ENCODE measurements around the gene PLXNB2.
A peak's percentile ranks its signal among the peaks of the same experiment; 100 is the strongest.

Gene PLXNB2

DNA sequence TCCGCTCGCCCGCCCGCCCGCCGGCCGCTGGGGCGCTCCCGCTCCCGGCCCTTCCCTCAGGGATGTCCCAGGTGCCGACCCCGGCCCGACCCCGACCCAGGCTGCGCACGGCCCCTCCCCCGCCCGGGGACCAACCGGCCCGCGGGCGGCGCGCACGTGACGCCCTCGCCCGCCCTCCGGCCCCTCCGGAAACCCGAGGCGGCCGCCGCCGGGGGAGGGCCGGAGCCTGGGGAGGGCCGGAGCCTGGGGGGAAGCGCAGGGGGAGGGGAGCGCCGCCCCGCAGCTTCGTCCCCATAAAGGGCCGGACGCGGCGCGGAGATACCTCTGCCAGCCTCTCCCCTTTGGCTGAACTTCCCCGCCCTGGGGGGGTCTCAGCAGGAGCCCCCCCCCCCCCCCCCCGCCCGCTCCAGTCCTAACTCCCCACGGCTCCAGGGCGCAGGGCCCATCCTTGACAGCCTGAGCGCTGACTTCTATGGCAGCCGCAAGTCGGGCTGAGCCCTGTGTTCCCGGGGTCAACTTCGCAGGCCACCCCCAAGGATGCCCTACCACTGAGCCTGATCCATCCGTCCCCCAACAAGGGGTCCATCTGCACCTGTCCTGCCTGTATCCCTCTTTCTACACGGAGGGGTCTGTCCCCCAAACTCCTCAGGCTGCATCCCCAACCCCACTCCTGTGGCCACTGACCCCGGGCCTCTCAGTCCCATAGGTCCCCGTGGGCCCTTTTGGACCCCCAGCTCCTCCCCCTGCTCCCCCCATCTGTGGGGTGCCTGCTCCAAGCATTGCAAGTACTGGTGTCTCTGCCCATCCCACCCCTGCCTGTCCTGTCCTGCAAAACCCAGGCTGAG is 45.6 kb downstream of the PLXNB2 start, which contains the start of gene MAPK12:
Gene MAPK12 (minus strand): TSS at position 69 of the 845 bp plus-strand sequence. CDS start 174 bp downstream, outside the sequence.
- no peak for DNase-seq

DNA sequence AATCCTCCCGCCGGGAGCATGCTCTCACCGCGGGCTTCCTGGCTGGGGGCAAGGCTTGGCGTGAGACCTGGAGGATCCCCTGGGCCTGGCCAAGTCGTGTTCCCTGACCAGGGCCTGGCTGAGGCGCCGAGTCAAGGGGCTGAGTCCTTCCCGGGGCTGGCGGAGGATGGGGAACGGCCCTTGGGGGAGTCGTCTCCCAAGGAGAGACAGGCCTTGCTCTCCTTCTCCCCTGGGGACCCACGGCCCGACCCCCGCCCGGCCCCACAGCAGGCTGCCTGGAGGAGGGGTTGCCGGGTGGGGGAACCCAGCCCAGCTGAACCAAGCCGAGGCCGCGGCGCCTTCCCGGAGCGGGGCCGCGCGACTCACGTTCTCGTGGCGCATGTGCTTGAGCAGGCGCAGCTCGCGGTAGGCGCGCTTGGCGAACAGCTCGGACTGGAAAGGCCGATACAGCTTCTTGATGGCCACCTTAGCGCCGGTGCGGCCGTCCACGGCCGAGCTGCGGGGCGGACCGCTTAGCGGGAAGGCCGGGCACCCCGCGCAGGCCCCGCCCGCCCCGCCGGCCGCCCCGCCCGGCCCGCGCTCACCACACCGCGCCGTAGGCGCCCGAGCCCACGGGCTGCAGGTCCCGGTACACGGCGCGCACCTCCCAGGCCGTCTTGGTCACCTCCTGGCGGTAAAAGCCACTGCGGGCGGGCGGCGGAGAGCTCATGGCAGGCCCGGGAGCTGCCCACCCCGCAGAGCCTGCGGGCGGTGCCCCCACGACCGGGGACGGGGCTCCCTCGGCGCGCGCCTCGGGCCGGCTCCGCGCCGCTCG is 46.4 kb downstream of the PLXNB2 start:
- peak; percentile 19 for DNase-seq

DNA sequence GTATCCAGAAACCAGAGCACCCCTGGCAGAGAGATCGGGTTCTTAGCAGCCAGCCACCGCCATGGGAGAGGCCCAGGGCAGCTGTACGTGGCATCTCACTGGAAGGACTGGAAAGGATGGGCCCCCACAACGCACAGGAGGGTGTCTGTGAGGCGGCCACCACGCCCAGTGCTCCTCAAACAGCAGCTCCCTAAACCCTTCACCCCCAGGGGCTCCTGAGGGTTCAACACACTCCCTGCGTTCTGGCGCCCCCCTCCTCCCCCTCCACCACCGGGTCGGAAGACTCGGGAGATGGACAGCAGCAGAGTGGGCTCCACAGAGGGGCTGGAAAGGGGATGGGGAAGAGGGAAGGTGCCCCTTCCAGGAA is 47.0 kb downstream of the PLXNB2 start:
- DNase-seq: no peak

DNA sequence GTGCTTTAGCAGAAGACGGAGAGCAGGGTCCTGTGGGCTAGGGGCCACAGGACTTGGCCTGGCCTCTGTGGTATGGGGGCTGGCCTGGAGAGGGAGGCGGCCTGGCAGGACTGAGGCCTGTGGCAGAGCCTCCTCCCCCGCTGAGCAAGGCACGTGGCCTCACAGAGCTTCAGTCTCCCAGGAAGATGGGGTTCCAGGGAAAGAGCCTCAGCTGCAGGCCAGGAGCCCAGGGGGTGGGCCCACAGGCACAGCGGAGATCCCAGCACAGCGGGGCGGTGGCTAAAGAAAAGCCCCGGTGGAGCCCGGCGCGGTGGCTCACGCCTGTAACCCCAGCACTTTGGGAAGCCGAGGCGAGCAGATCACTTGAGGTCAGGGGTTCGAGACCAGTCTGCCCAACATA is 48.1 kb downstream of the PLXNB2 start:
- DNase-seq: no peak

DNA sequence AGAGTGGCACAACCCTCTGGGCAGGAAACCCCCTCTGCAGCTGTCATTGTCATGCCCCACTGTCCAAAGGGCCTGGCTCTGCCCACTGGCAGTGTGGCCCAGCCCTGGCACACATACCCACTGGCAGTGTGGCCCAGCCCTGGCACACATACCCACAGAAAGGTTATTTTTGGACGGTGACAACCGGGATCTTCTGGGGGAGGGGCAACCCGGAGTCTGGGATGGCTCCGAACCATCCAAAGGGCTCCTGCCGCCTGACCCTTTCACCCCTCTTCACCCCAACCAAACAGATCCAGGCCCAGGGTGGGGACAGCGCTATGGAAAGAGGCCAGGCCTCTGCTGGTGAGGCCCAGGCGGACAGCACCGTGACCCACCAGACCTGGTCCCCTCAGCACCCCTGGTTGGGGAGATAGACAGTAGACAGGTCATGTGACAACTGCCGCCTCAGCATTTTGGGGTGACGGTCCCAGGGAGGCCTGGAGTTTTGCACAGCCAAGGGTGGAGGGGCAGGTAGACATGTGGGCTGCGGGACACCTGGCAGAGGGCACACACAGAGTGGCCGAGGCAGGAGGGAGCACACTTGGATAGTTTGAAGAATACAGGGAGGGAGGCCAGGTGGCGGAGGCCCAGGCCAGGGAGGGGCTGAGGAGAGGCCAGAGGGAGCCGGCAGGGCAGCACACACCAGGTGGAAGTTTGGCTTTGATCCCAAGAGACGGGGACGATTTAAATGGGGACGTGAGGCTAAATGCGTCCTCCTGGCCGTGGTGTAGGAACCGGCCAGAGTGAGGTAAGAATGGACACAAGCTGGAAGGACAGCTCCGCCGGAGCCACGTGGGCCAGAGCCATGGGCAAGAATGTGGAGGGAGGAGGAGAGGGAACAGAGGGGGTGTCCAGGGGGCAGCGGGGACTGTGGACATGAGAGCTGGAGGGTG is 48.8 kb downstream of the PLXNB2 start:
- no peak for DNase-seq

DNA sequence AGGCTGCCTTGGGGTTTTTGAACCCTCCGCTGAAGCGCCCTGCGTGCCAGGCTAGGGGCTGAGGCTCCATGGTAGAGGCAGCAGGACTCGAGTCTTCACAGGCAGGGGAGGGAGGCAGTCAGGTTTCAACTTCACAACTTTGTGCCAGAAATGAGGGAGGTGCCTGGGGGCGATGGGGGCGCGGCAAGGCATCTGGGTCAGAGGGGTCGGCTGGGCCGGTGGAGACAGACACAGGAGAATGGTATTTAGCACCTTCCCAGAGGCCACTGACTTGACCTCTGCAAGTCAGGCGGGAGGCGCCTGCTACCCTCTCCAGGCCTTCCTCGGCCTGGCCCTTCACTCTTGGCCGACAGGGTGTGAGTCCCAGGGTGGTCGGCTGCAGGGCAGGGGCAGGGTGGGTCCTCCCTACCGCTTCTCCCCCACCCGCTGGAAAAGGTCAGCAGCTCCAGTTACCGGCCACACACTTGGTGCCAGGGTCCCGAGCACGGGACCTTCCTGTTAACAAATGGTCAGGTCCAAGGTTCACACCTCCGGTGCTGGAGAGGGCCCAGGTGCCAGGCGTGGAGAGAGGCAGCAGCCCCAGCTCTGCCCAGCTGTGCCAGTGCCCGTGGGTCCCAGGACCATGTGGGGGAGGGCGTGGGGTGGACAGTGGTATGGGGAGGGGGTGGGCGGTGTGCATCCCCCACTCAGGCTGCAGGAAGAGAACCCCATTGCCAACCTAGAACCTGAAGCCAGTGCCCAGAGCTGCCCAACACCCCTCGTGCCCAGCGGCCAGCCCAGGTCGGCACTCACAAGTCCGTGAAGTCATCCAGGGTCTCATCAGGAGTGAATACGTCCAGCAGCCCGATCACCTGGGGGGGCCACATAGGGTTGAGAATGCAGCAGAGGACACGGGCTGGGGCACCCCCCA is 49.7 kb downstream of the PLXNB2 start:
- no peak for DNase-seq

DNA sequence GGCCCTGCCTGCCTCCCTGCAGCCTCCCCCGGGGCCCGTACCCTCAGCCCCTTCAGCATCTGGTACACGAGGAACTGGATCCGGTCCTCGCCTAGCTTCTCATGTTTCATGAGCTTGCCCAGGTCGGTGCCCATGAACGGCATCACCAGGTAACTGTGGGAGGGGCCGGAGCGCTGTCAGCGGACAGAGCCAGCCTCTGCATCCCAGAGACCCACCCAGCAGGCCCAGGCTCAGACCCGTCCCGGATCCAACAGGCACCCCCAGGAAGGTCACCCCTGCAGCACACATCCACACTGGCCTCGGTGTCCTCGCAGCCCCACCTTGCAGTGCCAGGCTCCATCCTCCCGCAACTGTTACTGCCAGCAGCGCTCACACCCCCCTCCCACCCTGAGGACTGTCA is 50.4 kb downstream of the PLXNB2 start:
- no peak for DNase-seq

DNA sequence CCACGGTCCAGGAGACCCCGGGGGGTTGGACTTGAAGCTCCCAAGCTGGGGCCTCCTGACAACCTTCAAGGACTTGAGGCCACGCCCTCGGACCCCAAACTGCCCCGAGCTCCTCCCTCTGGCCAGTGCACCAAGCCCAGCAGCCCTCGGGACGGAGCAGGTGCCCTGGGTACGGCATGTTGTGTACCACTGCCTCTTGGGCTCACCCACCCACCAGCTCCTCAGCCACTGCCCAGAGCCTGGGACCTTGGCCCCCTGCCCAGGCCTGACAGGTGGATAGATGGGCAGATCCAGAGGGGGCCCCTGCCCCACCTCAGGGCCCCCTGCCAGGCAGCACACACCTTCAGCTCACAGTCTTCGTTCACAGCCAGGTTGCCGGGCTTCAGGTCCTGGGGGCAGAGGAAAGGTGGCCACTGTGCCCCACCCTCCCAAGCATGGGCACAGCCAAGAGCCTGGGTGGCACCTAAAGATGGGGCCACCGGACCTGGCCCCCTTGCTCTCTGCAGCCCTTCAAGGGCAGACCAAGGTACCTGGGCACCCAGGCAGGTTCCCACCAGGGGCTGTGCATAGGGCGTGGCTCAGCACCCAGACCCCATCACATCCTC is 51.1 kb downstream of the PLXNB2 start:
- DNase-seq: no peak

DNA sequence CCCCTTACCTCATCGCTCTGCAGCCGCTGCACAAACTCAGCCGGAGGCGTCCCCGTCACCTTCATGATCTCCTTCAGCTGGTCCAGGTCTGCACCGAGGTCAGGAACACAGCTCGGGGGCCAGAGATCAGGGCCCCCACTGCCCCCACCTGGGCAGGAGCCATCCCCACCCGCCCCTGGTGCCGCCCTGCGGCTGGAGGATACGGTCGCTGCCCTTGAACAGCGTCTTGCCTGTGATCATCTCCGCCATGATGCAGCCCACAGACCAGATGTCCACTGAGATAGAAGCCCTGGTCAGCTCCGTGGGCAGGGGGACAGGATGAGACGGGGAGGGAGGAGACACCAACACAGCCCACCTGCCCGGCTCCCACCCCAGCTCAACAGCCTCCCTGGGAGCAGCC is 51.8 kb downstream of the PLXNB2 start:
- no peak for DNase-seq

DNA sequence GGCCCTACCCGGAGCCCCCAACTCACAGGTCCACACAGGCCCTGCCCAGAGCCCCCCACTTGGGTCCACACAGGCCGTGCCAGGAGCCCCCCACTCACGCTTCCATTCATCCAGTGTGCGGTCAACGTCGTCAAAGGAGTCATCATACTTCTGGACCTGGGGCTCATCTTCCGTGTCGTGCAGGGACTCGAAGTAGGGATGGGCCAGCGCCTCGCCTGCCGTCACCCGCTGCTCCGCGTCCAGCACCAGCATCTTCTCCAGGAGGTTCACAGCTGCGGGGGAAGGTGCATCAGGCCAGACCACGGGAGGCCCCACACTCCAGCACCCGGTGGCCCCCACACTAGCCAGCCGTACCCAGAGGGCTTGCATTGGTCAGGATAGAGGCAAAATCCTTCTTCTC is 52.3 kb downstream of the PLXNB2 start:
- no peak for DNase-seq

DNA sequence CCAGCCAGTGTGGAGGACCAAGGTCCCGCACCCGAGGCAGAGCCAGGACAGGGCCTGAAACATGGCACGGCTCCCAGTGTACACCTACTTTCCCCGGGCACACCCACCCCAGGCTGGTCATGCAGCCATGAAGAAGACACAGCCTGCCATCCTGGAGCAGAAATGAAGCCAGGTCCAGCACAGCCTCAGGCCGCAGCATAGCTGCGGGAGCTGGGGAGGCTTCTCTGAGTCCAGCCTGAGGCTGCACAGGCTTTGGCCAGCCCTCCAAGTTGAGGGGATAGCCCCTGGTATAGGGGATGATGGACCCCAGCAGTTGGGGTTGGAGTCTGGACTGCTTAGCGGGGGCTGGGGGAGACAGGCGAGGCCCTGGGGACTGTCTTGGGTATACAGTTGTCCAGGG is 53.5 kb downstream of the PLXNB2 start:
- DNase-seq: no peak

DNA sequence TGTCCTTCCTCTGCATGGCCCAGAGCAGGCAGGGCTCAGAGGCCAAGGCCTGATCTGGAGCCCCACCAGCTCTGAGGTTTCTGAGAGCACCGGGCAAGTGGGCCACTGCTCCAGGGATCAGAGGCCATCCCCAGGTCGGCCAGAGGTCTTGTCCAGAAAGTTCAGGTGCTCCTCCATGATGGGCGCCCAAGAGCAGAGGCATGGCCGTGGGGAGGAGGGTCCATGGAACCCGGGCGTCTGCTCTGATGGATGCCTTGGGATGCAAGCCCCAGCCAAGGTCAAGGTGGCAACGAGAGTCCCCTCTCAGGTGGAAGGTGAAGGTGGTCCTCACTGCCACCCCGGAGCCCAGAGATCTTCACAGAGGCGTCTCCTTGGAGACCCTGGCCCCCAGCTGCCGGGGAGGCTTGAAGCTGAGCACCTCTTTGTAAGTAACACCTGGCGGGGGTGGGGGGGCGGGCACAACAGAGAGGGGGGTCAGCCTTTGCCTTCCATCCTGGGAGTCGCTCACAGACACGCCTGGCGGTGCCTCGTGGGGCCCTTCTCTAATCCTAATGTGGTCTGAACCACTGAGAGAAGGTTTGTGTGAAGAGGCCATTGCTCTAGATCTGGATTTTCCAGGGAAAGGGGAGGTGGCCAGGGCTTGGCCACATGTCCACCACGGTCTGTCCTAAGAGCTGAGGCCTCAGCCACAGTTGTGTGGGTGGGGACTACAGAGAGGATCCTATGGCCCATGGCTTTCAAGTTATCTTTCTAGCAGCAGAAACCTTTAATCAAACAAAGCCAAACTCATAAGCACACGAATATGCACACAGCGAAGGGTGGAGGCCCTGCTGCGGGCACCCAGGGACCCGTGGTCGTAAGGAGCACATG is 54.2 kb downstream of the PLXNB2 start:
- no peak for DNase-seq

DNA sequence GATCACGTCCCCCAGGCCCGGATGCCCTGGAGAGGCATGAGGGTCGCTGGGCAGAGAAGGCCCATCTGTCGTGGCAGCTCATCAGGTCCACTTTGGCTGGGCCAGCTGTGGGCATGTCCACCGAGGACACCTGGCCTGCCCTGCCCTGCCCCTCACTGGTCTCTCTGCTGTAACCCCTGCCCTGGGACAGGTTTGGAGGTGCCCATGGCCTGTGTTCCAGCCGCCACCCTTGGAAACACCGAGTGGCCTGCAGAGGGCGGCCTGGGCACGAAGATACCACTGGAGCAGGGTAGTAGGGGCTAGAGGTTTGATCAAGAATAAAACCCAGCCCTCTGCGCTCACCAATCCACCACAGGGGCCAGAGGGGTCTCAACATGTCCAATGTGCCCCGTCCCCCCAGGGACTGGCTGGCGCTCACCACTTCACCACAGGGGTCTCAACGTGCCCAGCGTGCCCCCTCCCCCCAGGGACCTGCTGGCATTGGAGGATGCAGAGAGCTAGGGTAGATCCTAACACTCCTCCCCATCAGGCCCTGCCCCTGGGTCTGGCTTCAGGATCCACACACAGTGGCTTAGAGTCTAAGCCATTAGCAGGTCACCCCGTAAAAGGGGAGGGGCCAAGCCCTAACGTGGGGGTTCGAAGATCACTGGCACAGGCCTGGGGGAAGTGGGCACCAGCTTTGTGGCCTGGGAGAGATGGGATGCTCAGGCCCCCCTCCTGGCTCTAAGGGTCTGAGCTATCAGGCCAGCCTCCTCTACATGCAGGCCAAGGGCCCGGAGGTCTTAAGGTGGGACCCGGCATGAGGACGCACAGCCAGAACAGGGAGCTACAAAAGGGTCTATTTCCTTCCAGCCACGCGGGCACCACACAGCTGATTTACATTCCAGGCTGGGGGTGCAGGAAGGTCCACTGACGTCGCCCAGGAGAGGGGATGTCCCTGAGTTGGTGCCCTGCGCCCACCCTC is 55.1 kb downstream of the PLXNB2 start:
- no peak for DNase-seq

DNA sequence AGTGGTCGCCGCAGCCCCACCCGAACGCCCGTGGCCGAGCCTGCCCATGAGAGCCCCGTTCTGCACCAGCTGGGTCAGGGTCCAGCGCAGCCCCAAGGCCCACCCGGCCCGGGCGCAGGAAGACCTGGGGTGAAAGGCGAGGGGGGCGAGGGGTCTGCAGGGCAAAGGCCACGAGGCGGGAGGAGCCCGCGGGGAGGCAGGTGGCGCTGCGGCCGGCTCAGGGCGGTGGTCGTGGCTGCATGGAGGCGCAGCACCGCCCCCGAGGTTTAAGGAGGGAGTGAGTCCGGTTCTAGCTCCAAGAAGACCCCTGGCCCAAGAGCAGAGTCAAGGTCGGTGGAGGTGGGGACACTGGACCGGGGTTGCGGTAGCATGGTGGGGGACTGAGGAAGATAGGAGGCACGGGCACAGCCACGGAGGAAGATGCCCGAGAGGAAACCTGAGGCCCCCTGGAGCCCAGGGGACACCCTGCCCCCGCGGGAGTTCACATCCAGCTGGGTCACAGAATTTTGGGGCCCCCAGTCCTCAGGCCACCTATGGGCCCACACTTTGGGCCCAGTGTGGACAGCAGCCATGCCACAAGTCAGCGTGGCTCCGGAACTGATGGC is 55.9 kb downstream of the PLXNB2 start:
- DNase-seq: no peak

DNA sequence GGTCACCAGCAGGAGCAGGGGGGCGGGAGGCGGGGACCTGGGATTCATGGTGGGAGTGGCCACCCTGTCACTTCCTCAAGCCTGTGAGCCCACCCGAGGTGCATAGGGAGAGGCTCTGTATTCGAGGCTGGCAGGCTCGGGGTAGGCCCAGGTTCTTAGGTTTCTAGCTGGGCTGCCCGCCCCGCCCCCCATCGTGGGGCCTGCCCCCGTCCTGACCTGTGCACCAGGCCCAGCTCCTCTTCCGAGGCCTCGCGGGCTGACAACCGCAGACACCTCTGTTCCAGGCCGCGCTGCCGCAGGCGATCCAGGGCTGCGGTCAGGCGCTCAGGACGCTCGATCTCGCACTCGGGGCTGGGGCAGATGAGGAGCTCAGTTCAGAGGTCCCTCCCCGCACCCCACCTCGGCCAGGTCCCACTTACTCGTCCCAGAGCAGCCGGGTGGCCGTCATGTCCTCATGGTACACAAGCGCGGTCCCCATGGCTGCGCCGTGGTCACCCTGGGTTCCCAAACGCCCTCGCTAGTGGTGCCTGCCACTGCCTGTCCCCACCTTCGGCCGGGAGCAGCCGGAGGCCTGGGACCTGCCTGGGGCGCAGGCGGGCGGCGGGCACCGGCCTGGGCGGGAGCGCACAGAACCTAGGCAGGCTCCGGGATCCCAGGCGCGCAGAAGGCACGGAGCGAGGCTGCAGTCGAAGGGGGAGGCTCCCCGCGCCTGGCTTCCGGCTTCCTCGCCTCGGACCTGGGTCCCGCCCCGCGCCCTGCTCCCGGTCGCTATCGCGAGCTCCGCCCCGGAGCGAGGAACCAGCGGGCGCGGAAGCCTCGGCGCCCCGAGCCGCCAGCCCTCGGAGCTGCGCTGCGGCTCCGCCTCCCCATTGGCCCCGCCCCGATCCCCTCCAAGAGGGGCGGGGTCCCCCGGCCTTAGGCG is 56.6 kb downstream of the PLXNB2 start, which contains the start of gene HDAC10:
Gene HDAC10 (minus strand): TSS at position 711 of the 922 bp plus-strand sequence. CDS start 233 bp downstream, at position 478.
- peak; percentile 50 for DNase-seq

DNA sequence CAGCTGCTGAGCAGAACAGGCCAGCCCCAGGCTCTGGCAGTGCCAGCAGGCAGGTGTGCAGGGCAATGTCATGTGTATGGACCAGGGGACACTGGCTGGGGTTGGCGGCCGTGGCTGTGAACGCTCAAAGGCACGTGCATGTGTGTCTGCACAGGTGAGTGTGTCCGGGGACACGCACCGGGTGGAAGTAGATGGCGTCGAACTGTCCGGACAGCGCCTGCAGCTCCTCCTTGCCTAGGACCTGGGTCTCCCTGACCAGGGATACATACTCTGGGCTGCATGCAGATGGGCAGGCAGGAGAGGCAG is 57.2 kb downstream of the PLXNB2 start:
- DNase-seq: no peak

Data from NCI-H748 treated with DMSO at 0.1 percent for 48 hours (cell line).